ENCODE results near the gene FOSB.

FOSB gene

DNA sequence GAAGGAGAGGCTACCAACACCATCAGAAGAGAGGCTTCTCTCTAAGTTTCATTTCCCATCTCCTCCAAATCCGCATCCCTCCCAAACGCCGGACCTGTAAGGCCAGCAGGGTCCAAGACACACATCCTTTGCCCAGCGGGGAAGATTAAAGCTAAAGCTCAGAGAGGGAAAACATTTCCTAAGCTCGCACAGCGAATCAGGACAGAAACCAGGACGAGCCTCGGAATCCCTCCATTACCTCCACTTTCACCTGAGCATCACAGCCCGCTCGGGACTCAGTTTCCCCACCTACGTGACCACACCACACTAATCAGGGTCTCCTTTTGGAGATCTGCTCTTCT, 711 bp upstream of the FOSB start:
- no peaks in the 10 kb centered on the region for H3K36me3 ChIP-seq (ENCODE audit: control insufficient read depth, insufficient read depth, low read length)
- H3K4me3 ChIP-seq (replicated peaks; ENCODE audit: low read depth, low read length): peak overlapping the region; percentile 58
- no peak for TF ChIP-seq CTCF (IDR thresholded peaks at IDR 0.05; ENCODE audit: insufficient read depth, low read length, poor library complexity, severe bottlenecking)
- no peak for DNase-seq (ENCODE audit: extremely low read depth, insufficient read length)
- H3K27me3 ChIP-seq (replicated peaks; ENCODE audit: control insufficient read depth, insufficient read depth, low read length): no peaks in the 10 kb centered on the region

DNA sequence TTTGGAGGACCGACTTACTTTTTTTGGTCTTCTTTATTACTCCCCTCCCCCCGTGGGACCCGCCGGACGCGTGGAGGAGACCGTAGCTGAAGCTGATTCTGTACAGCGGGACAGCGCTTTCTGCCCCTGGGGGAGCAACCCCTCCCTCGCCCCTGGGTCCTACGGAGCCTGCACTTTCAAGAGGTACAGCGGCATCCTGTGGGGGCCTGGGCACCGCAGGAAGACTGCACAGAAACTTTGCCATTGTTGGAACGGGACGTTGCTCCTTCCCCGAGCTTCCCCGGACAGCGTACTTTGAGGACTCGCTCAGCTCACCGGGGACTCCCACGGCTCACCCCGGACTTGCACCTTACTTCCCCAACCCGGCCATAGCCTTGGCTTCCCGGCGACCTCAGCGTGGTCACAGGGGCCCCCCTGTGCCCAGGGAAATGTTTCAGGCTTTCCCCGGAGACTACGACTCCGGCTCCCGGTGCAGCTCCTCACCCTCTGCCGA, 409 bp downstream of the FOSB start:
- peak; percentile 48 for DNase-seq (ENCODE audit: extremely low read depth, insufficient read length)
- TF ChIP-seq CTCF (IDR thresholded peaks at IDR 0.05; ENCODE audit: insufficient read depth, low read length, poor library complexity, severe bottlenecking): no peak
- H3K4me3 ChIP-seq (replicated peaks; ENCODE audit: low read depth, low read length): peak overlapping the region; percentile 72
- H3K27me3 ChIP-seq (replicated peaks; ENCODE audit: control insufficient read depth, insufficient read depth, low read length): no peaks in the 10 kb centered on the region
- no peaks in the 10 kb centered on the region for H3K36me3 ChIP-seq (ENCODE audit: control insufficient read depth, insufficient read depth, low read length)

DNA sequence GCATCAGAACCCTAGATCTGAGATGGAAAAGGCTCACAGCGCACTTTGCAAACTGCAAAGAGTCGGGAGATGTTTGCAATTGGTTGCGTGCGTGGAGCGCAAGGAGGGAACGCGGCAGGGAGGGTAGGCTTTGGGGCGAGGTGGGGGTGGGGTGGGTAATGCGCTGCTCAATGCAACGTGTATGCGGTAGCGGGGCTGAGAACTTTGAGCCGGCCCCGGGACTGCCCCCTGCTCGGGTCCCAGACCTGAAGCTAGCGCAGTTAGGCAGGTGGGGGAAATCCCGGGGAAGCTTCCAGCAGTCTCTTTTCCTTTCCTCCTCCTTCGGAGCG, 971 bp downstream of the FOSB start:
- Histone ChIP-seq H3K27me3 (replicated peaks; ENCODE audit: control insufficient read depth, insufficient read depth, low read length) (no peaks in the 10 kb centered on the region), H3K4me3 (replicated peaks; ENCODE audit: low read depth, low read length) (peak overlapping the region; percentile 72)
- TF ChIP-seq CTCF (IDR thresholded peaks at IDR 0.05; ENCODE audit: insufficient read depth, low read length, poor library complexity, severe bottlenecking): no peak

GRCh38 chr19:45469132-45469944, 1.5 kb downstream of the FOSB start:
- peak; percentile 98 for DNase-seq (ENCODE audit: extremely low read depth, insufficient read length)
- Histone ChIP-seq H3K27me3 (replicated peaks; ENCODE audit: control insufficient read depth, insufficient read depth, low read length) (no peaks in the 10 kb centered on the region), H3K36me3 (ENCODE audit: control insufficient read depth, insufficient read depth, low read length) (no peaks in the 10 kb centered on the region), H3K4me3 (replicated peaks; ENCODE audit: low read depth, low read length) (peak overlapping the region; percentile 72)
- TF ChIP-seq CTCF (IDR thresholded peaks at IDR 0.05; ENCODE audit: insufficient read depth, low read length, poor library complexity, severe bottlenecking): no peak

More for the DNA sequence above, 971 bp downstream of the FOSB start:
- H3K36me3 ChIP-seq (ENCODE audit: control insufficient read depth, insufficient read depth, low read length): no peaks in the 10 kb centered on the region
- no peak for DNase-seq (ENCODE audit: extremely low read depth, insufficient read length)

DNA sequence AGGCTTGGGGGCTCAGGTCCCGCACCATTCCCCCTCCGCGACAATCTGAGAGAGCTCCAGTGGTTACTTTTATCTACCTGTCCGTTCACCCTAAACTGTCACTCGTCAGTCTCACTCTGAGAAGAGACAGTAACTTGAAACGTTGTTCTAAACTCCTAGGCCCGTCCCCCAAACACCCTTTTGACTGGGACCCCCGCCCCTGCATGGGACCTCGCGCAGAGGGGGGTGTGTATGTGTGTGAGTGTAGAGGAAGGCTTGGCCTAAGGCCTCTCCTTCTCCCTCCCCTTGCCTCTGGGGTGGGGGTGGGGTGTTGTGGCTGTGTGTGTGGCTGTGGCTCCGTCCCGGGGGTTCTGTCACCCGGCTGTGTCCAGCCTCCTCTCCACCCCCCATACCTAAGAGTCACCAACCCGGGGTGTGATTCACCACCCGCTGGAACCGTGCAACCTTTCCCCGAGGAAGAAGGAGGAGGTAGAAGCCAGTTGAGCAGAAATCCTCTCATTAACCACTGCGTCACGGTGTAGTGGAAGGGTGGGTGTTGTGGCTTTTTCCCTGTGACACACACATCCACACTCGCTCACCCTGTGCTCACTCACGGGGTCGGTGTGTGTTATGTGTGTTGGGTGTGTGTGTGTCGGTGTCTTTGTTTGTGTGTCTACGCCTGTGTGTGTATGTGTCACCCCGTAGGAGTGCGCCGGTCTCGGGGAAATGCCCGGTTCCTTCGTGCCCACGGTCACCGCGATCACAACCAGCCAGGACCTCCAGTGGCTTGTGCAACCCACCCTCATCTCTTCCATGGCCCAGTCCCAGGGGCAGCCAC, 2.4 kb downstream of the FOSB start:
- TF ChIP-seq CTCF (IDR thresholded peaks at IDR 0.05; ENCODE audit: insufficient read depth, low read length, poor library complexity, severe bottlenecking): no peak
- Histone ChIP-seq H3K27me3 (replicated peaks; ENCODE audit: control insufficient read depth, insufficient read depth, low read length) (no peaks in the 10 kb centered on the region), H3K36me3 (ENCODE audit: control insufficient read depth, insufficient read depth, low read length) (no peaks in the 10 kb centered on the region), H3K4me3 (replicated peaks; ENCODE audit: low read depth, low read length) (peak overlapping the region; percentile 68)
- no peak for DNase-seq (ENCODE audit: extremely low read depth, insufficient read length)
